Caco-2 (cell line): ENCODE data around the gene TRIM46. TPM values are rescaled to one million over a fixed set of nuclear protein-coding genes. Genes with fewer than 3 reads are reported as not detected.

Experiments used
- Bru-seq: library from RNA; stranded (reverse); fragments of 400-500 nt; gene quantifications from one replicate; lab custom pipeline; 2021; lab: Mats Ljungman, UMichigan
- BruChase-seq, 2 experiments: library from RNA; stranded (reverse); fragments of 400-500 nt; gene quantifications; one replicate each; lab custom pipeline; 2021; lab: Mats Ljungman, UMichigan
- BruUV-seq: library from RNA; stranded (reverse); fragments of 400-500 nt; replicated peaks from 2 replicates; lab custom pipeline; 2021; lab: Mats Ljungman, UMichigan
- CTCF ChIA-PET: fragments of 300-600 bp; sonication (Branson Sonifier 250); formaldehyde crosslinking; loops from one replicate; lab custom pipeline; 2022; ENCODE audit warnings: antibody characterized with exemption; lab: Charles Lee
- POLR2A ChIA-PET: fragments of 300-600 bp; sonication (Branson Sonifier 250); formaldehyde crosslinking; loops from one replicate; lab custom pipeline; 2022; ENCODE audit warnings: antibody characterized with exemption; lab: Charles Lee
- DNase-seq, 2 experiments: peaks; one replicate each; pipeline versions ENCODE4 v3.0.0 to v3.0.0-alpha.2; 2020 to 2022
- H3K27me3 ChIP-seq: replicated peaks from 2 replicates; pipeline ENCODE4 v1.6.0; 2011; ENCODE audit warnings: low read length; ENCODE audit not compliant: control insufficient read depth, insufficient read depth
- H3K36me3 ChIP-seq: 2 replicates; pipeline ENCODE4 v1.5.1; 2011; ENCODE audit warnings: low read length; ENCODE audit not compliant: control insufficient read depth, insufficient read depth
- H3K4me1 ChIP-seq: fragments of 250-450 bp; sonication (Bioruptor Pico); 2 replicates; pipeline ENCODE4 v1.5.1; 2020; ENCODE audit warnings: mild to moderate bottlenecking
- H3K4me3 ChIP-seq: 2 replicates; pipeline ENCODE4 v1.5.1; 2011; ENCODE audit warnings: low read depth, mild to moderate bottlenecking, control low read depth, low read length
- H3K9me3 ChIP-seq: fragments of 250-450 bp; sonication (Bioruptor Pico); 2 replicates; pipeline ENCODE4 v1.5.1; 2020; ENCODE audit warnings: mild to moderate bottlenecking, moderate library complexity
- H3K27ac Mint-ChIP-seq: one replicate; pipeline ENCODE4 v1.8.0; 2022; ENCODE audit warnings: mixed read lengths; ENCODE audit not compliant: unreplicated experiment
- H3K27me3 Mint-ChIP-seq: one replicate; pipeline ENCODE4 v1.8.0; 2022; ENCODE audit warnings: mixed read lengths; ENCODE audit not compliant: insufficient read depth, unreplicated experiment
- H3K36me3 Mint-ChIP-seq: one replicate; pipeline ENCODE4 v1.8.0; 2022; ENCODE audit warnings: mild to moderate bottlenecking, mixed read lengths; ENCODE audit not compliant: insufficient read depth, unreplicated experiment
- H3K4me1 Mint-ChIP-seq: one replicate; pipeline ENCODE4 v1.8.0; 2022; ENCODE audit warnings: low read depth, mixed read lengths; ENCODE audit not compliant: unreplicated experiment
- H3K4me3 Mint-ChIP-seq: one replicate; pipeline ENCODE4 v1.8.0; 2022; ENCODE audit warnings: mild to moderate bottlenecking, moderate library complexity, mixed read lengths; ENCODE audit not compliant: unreplicated experiment
- H3K9me3 Mint-ChIP-seq: one replicate; pipeline ENCODE4 v1.8.0; 2022; ENCODE audit warnings: mixed read lengths; ENCODE audit not compliant: unreplicated experiment
- intact Hi-C: fragments of 100-400 bp; cut with micrococcal nuclease; formaldehyde crosslinking; loops from one replicate; pipeline ENCODE4 v1.10.0; 2022; ENCODE audit not compliant: unreplicated experiment
- long read RNA-seq: library from polyadenylated mRNA; stranded (forward); transcript quantifications from one replicate; pipeline ENCODE4 v2.0.0, GENCODE V29; 2022
- total RNA-seq: library from RNA; stranded (reverse); gene quantifications from 2 replicates; pipeline ENCODE4 v1.2.3, GENCODE V29; 2022
- TF ChIP-seq, protein P1 (sequence below), 2 experiments: fragments of 200-600 bp in 1 of 2; IDR thresholded peaks; 1 replicate in 1 of 2; 2 replicates in 1 of 2; pipeline versions ENCODE4 v1.5.1 to v1.8.0; 2011 to 2022; ENCODE audit warnings: antibody characterized with exemption in 1 of 2, control low read depth in 1 of 2, inconsistent platforms in 1 of 2, low read depth in 1 of 2, low read length in 1 of 2, mild to moderate bottlenecking in 1 of 2, moderate library complexity in 1 of 2; ENCODE audit not compliant: insufficient read depth in 1 of 2, severe bottlenecking in 1 of 2, unreplicated experiment in 1 of 2

Gene TRIM46
- total RNA-seq, result 0.11 TPM in 1 of 2 replicates, not detected in the other
- Bru-seq, nascent RNA, result percentile 10 among the genes with signal in this experiment
- BruChase-seq, experiment 1, labeled RNA remaining after a 2-hour chase, result not detected
- percentile 14 among the genes with signal in this experiment for BruChase-seq, experiment 2, labeled RNA remaining after a 6-hour chase
- long read RNA-seq, result 0 reads

DNA sequence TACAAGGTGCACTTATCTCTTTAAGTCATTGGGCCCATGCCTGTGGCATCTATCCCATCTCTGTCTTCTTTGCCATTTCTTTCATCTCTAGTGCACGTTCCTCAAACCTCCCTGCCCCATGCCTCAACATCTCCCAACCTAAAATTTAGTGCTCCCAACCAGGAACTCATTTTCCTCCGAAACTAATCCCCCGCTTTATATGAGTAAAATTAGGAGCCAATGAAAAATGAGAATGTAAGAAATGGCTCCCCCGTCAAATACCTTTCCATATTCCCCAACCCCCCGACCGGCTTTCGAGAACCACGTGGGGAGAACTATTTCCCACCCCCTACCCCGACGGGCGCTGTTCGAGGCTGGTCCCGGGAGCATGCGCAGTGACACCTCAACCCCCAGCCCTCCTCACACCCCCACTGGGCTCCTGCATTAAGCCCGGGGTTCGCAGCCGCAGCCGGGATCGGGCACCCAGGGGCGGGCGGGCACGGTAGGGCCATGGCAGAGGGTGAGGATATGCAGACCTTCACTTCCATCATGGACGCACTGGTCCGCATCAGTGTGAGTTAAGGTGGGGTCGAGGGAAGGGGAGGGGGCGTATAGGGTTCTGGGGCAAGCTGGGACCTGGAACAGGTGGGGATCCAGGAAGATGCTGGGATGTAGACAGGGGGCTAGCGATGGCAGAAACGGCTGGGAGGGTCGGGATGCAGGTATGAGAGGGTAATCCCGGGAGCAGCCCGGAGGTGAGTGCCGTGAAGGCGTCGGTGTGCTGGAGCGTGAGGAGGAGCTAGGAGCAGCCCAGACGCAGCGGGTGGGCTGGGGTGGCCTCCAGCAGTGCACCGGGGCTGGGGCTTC, at the start of gene TRIM46:
TSS of gene TRIM46 (plus strand) at position 372 of the 846 bp plus-strand sequence. CDS start at position 490, 118 bp downstream.
- CTCF ChIA-PET, result interaction anchor here (0.7 to 2.6 kb wide), 31 partner anchors 10 to 542 kb away, joined by 3 to 77 read pairs (median 6); partner anchors contain the start of genes ADAM15 and CLK2
- TF ChIP-seq, protein P1, sequence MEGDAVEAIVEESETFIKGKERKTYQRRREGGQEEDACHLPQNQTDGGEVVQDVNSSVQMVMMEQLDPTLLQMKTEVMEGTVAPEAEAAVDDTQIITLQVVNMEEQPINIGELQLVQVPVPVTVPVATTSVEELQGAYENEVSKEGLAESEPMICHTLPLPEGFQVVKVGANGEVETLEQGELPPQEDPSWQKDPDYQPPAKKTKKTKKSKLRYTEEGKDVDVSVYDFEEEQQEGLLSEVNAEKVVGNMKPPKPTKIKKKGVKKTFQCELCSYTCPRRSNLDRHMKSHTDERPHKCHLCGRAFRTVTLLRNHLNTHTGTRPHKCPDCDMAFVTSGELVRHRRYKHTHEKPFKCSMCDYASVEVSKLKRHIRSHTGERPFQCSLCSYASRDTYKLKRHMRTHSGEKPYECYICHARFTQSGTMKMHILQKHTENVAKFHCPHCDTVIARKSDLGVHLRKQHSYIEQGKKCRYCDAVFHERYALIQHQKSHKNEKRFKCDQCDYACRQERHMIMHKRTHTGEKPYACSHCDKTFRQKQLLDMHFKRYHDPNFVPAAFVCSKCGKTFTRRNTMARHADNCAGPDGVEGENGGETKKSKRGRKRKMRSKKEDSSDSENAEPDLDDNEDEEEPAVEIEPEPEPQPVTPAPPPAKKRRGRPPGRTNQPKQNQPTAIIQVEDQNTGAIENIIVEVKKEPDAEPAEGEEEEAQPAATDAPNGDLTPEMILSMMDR (IDR thresholded peaks at IDR 0.05; ENCODE audit: insufficient read depth in 1 of 2, low read depth in 1 of 2, low read length in 1 of 2, severe bottlenecking in 1 of 2, unreplicated experiment in 1 of 2), result no peak
- H3K4me1 ChIP-seq, result peaks cover 16% of the 10 kb centered on the region; the same call in 1 of the 2 replicates
- peak within 1 kb of the TSS; percentile 91 for H3K27ac Mint-ChIP-seq
- H3K4me3 ChIP-seq, result peak within 1 kb of the TSS; percentile 67
- no peak for DNase-seq
- intact Hi-C loops, result loop anchor here (1.0 kb wide), 1 partner anchor 123 kb away; no protein-coding TSS in a partner anchor
- H3K9me3 Mint-ChIP-seq, result no peaks in the 10 kb centered on the region
- peak within 1 kb of the TSS; percentile 98 for H3K4me3 Mint-ChIP-seq
- no TSS peak for BruUV-seq
- H3K9me3 ChIP-seq, result no peaks in the 10 kb centered on the region
- H3K27me3 ChIP-seq, result no peaks in the 10 kb centered on the region
- no peaks in the 10 kb centered on the region for H3K36me3 ChIP-seq
- peaks cover 13% of the 10 kb centered on the region for H3K4me1 Mint-ChIP-seq
- POLR2A ChIA-PET, result interaction anchor here (1.0 to 1.7 kb wide), 5 partner anchors 20 to 89 kb away, joined by 4 to 15 read pairs (median 7); partner anchors contain the start of gene MTX1
- no peaks in the 10 kb centered on the region for H3K27me3 Mint-ChIP-seq
- peaks cover 21% of the 10 kb centered on the region for H3K36me3 Mint-ChIP-seq

- POLR2A ChIA-PET, result interaction anchor here (0.5 to 1.2 kb wide), 3 partner anchors 43 to 267 kb away, joined by 3 read pairs; no protein-coding TSS in a partner anchor
- CTCF ChIA-PET, result interaction anchor here (0.5 to 2.9 kb wide), 11 partner anchors 7 to 126 kb away, joined by 3 to 16 read pairs (median 5); partner anchors contain the start of genes KRTCAP2 and SLC50A1
- H3K27me3 Mint-ChIP-seq, result no peaks in the 10 kb centered on the region
- peak overlapping the region; percentile 89 for H3K4me3 Mint-ChIP-seq
- TF ChIP-seq, protein P1 (IDR thresholded peaks at IDR 0.05; ENCODE audit: insufficient read depth in 1 of 2, low read depth in 1 of 2, low read length in 1 of 2, severe bottlenecking in 1 of 2, unreplicated experiment in 1 of 2), result no peak
- H3K9me3 ChIP-seq, result no peaks in the 10 kb centered on the region
- H3K4me1 Mint-ChIP-seq, result peaks cover 38% of the 10 kb centered on the region
- peak overlapping the region; percentile 80 for H3K27ac Mint-ChIP-seq
- no peaks in the 10 kb centered on the region for H3K36me3 ChIP-seq
- peak; percentile 56 to 80 for DNase-seq
- no peaks in the 10 kb centered on the region for H3K9me3 Mint-ChIP-seq
- H3K27me3 ChIP-seq, result no peaks in the 10 kb centered on the region
- H3K4me3 ChIP-seq, result no peak overlapping the region
- peaks cover 21% of the 10 kb centered on the region for H3K36me3 Mint-ChIP-seq
- no TSS peak for BruUV-seq
- peaks cover 63% of the 10 kb centered on the region for H3K4me1 ChIP-seq
- intact Hi-C loops, result loop anchor here (5.0 kb wide), 1 partner anchor 122 kb away; the partner anchor contains the start of gene ZBTB7B
Measured at GRCh38 chr1:155124503-155125463, 48.9 kb upstream of the TRIM46 start.
